Mucosa of descending colon (tissue), 3 donors: ENCODE measurements around the gene PDE1C. TPM values are rescaled to one million over a fixed set of nuclear protein-coding genes. Genes with fewer than 3 reads are reported as not detected.

Experiments used
- ATAC-seq: fragments of 200-7000 bp; cut with Tn5 transposase; one replicate; pipeline ENCODE4 v1.9.1; 2020; ENCODE audit warnings: mild to moderate bottlenecking, moderate library complexity
- DNase-seq, 3 donors: peaks; one replicate each; pipeline ENCODE4 v3.0.0-alpha.2; 2020
- H3K36me3 ChIP-seq: fragments of 200-600 bp; one replicate; pipeline ENCODE4 v1.8.0; 2021; ENCODE audit warnings: low read depth, mild to moderate bottlenecking
- H3K4me1 ChIP-seq: fragments of 200-600 bp; one replicate; pipeline ENCODE4 v1.8.0; 2021; ENCODE audit warnings: low read depth, mild to moderate bottlenecking
- H3K4me3 ChIP-seq: fragments of 200-600 bp; one replicate; pipeline ENCODE4 v1.8.0; 2021; ENCODE audit warnings: mild to moderate bottlenecking
- H3K9me3 ChIP-seq: fragments of 200-600 bp; one replicate; pipeline ENCODE4 v1.8.0; 2021; ENCODE audit warnings: mild to moderate bottlenecking
- CTCF ChIP-seq: fragments of 200-600 bp; IDR thresholded peaks from one replicate; pipeline ENCODE4 v1.8.0; 2022; ENCODE audit warnings: antibody characterized with exemption, mild to moderate bottlenecking
- intact Hi-C, 2 donors: fragments of 100-400 bp; cut with DNase I in 1 of 2; cut with micrococcal nuclease in 1 of 2; formaldehyde crosslinking; loops; one replicate each; pipeline versions ENCODE4 v1.11.0 to v1.11.1; 2022; cut with DNase I, micrococcal nuclease
- total RNA-seq, 3 donors: library from RNA; stranded (reverse); fragmentation: NEBNext Ultra II Directional in 2 of 3; extraction: Animal tissue kit (Norgen Biotek cat#: 25700) in 2 of 3; gene quantifications; one replicate each; pipeline versions ENCODE4 v1.2.1 to v1.2.4, GENCODE V29; 2021 to 2023
- donor health status: DM: no; HTN: no; CAD: no; lungs with moderate emphysema.
- donor health status: DM: no; HTN: no; CAD: no.
- donor health status: DM: no; HTN: yes; CAD: no.

PDE1C gene
- total RNA-seq, 3 donors from 2014 or later, result 2.5 to 4.8 (median 2.5) TPM

GRCh38 chr7:32061346-32061745 lies 8.9 kb downstream of the PDE1C start:
- Histone ChIP-seq H3K36me3 (no peaks in the 10 kb centered on the region), H3K4me3 (no peak overlapping the region), H3K4me1 (peaks cover 7% of the 10 kb centered on the region), H3K9me3 (no peaks in the 10 kb centered on the region)
- DNase-seq (no peak), ATAC-seq (no peak)
- intact Hi-C loops, result no loop called here
- no peak for TF ChIP-seq CTCF

GRCh38 chr7:32059289-32060011 lies 10.8 kb downstream of the PDE1C start:
- Histone ChIP-seq H3K4me3 (no peak overlapping the region), H3K36me3 (no peaks in the 10 kb centered on the region), H3K4me1 (peaks cover 7% of the 10 kb centered on the region), H3K9me3 (no peaks in the 10 kb centered on the region)
- intact Hi-C loops, result no loop called here
- DNase-seq (no peak), ATAC-seq (peak; percentile 65)
- TF ChIP-seq CTCF, result no peak

- no peaks in the 10 kb centered on the region for H3K9me3 ChIP-seq
- ATAC-seq, result no peak
- intact Hi-C loops, result no loop called here
- no peak overlapping the region for H3K4me3 ChIP-seq
- no peaks in the 10 kb centered on the region for H3K36me3 ChIP-seq
- no peak for TF ChIP-seq CTCF
- H3K4me1 ChIP-seq, result peaks cover 7% of the 10 kb centered on the region
- DNase-seq, result no peak
These were observed 12.2 kb downstream of the PDE1C start for GRCh38 chr7:32058002-32058401.

GRCh38 chr7:32056767-32057166 lies 13.4 kb downstream of the PDE1C start:
- Histone ChIP-seq H3K4me1 (peaks cover 7% of the 10 kb centered on the region), H3K36me3 (no peaks in the 10 kb centered on the region), H3K4me3 (no peak overlapping the region), H3K9me3 (no peaks in the 10 kb centered on the region)
- intact Hi-C loops, result no loop called here
- ATAC-seq, result no peak
- no peak for TF ChIP-seq CTCF
- DNase-seq, result no peak

- no peaks in the 10 kb centered on the region for H3K4me1 ChIP-seq
These were observed 17.0 kb downstream of the PDE1C start for GRCh38 chr7:32053204-32053603.

More at GRCh38 chr7:32053204-32053603, 17.0 kb downstream of the PDE1C start:
- no peaks in the 10 kb centered on the region for H3K36me3 ChIP-seq
- intact Hi-C loops, result no loop called here
- no peaks in the 10 kb centered on the region for H3K9me3 ChIP-seq
- no peak for TF ChIP-seq CTCF
- no peak overlapping the region for H3K4me3 ChIP-seq
- no peak for DNase-seq
- ATAC-seq, result no peak
